RWPE1 (cell line): Measurements from ENCODE around the gene CCDC91.

Experiments used
- CTCF ChIA-PET: fragments of 350-600 bp; sonication (Branson Sonifier 250); formaldehyde crosslinking; extraction: SDS; loops from one replicate; lab custom pipeline; 2021; lab: Yijun Ruan, JAX
- POLR2A ChIA-PET: fragments of 400-600 bp; formaldehyde crosslinking; extraction: SDS; loops from one replicate; lab custom pipeline; 2020; ENCODE audit warnings: antibody characterized with exemption; ENCODE audit not compliant: low non-redundant PET; lab: Yijun Ruan, JAX
- DNase-seq: peaks from one replicate; pipeline ENCODE4 v3.0.0; 2012; ENCODE audit warnings: low spot score
- H3K27ac ChIP-seq: fragments of 450-650 bp; 2 replicates; pipeline ENCODE4 v1.5.1; 2017
- CTCF ChIP-seq: fragments of 450-650 bp; conservative IDR thresholded peaks from 2 replicates; pipeline ENCODE4 v1.5.1; 2017; ENCODE audit warnings: low read depth, mild to moderate bottlenecking

The CCDC91 gene

DNA sequence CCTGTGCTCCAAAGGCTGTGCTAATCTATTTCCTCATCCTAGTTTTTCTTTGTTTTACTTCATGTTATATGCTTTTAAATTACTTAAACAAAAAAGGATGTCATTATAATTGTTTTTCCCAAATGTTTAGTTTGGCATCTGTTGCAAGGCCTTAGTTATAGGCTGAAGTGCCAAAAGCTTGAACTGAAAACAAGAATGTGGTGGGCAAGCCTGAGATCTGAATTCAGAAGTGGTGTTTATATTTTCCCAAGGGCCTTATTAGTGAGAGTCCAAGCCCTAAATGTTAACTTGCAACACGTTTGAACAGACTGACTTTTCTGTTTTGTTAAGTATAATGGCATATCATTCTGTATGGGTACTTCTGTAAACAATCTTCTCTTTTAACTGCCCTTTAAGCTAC is 326.8 kb downstream of the CCDC91 start:
- TF ChIP-seq CTCF: no peak
- no peak for DNase-seq
- ChIA-PET CTCF (no interaction called here), POLR2A (no interaction called here)
- H3K27ac ChIP-seq: no peak overlapping the region

GRCh38 chr12:28527631-28528249 is 337.5 kb downstream of the CCDC91 start:
- no peak for TF ChIP-seq CTCF
- POLR2A ChIA-PET: no interaction called here
- CTCF ChIA-PET: no interaction called here
- DNase-seq: no peak
- no peak overlapping the region for H3K27ac ChIP-seq

DNA sequence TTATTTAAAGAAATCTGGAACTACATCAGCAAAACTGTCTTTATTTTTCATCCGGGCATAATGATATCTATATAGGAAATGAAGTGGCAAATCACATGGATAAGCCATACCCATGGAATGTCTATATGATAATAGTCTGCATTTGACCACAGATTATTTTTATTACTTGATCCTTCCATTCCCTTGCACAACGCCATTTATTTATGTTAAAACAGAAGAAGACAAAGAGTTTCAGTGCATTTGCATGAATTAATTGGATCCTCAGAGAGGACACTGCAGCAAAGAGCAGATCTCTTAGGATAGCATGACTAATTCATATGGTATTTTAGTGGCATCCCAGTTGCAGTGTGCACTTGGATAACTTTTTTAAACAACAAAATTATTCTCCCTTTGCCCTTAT is 345.0 kb downstream of the CCDC91 start:
- TF ChIP-seq CTCF: no peak
- peak; percentile 2 for DNase-seq
- POLR2A ChIA-PET: no interaction called here
- CTCF ChIA-PET: no interaction called here
- H3K27ac ChIP-seq: no peak overlapping the region

DNA sequence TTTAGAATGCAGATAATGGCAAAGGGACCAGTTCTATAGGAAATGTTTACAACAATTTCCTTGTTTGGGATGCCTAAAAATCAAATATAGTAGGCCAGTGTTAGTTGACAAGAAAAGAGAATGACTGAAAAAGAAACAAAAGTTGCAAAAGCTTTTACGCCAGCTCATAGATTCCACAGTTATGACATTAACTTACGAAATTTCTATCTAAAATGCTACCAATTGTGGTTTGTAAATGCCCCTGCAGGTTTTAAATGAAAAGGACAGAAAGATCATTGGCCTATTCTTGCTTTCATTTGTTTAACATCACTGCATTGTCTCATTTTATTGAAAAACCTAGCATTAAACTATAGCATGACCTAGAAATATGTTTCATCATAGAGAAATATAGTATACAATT is 345.8 kb downstream of the CCDC91 start:
- ChIA-PET CTCF (no interaction called here), POLR2A (no interaction called here)
- no peak overlapping the region for H3K27ac ChIP-seq
- peak; percentile 6 for DNase-seq
- TF ChIP-seq CTCF: no peak

DNA sequence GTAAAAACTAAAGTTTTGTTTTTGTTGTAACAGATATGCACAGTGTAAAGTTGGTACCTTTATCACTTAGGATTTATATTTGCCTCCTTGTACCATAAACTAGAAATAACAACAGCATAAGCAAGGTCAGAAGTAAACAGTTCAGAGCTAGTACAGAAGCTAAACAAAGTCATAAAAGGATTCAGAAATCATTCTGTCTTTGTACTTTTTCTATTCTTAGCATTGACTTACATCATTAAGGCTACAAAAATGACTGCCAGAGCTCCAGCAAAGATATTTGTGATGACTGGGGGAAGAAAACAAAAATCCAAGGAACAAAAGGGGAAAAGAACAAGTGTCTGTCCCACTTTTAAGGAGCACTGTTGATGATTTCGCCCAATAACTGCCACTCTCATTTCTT is 347.2 kb downstream of the CCDC91 start:
- POLR2A ChIA-PET: no interaction called here
- no peak for TF ChIP-seq CTCF
- CTCF ChIA-PET: no interaction called here

GRCh38 chr12:28539691-28540323 is 349.6 kb downstream of the CCDC91 start:
- DNase-seq: no peak
- no peak overlapping the region for H3K27ac ChIP-seq
- CTCF ChIA-PET: no interaction called here
- TF ChIP-seq CTCF: no peak
- POLR2A ChIA-PET: no interaction called here

More for the DNA sequence above, 347.2 kb downstream of the CCDC91 start:
- no peak for DNase-seq
- H3K27ac ChIP-seq: no peak overlapping the region
